Stimulated activated CD8-positive, alpha-beta memory T cell treated with anti-CD3 and anti-CD28 coated beads, Interleukin-4, amount 100 ng/mL, for 4 hours (primary cell): ENCODE results near the gene SULT4A1.

Experiments used
- DNase-seq, 2 donors: peaks; one replicate each; pipeline ENCODE4 v3.0.0-alpha.2; 2020; ENCODE audit warnings: low read depth in 2 of 2, low spot score in 1 of 2

The SULT4A1 gene

GRCh38 chr22:43861529-43861928 lies 784 bp downstream of the SULT4A1 start:
- no peak for DNase-seq

DNA sequence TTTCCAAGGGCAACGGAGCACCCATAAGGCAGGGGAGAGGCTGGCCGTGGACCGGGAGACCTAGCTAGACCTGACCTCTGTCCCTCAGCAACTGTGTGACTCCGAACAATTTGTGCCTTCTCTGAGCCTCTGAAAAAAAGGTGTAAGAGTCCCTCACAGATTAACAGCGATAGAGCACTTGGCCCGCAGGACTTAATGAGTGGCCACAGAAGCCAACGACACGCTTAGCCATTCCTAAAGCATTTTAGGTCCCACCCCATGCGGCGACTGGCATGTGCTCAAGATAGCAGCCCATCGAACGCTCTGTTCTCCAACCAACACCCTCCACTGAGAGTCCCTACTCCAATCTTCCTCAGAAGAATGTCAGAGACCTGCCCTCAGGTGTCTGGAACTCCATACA lies 1.5 kb downstream of the SULT4A1 start:
- DNase-seq, result no peak

GRCh38 chr22:43860126-43860525 lies 2.2 kb downstream of the SULT4A1 start:
- DNase-seq, result no peak

- no peak for DNase-seq
These were observed 2.7 kb downstream of the SULT4A1 start for GRCh38 chr22:43859621-43860020.

DNA sequence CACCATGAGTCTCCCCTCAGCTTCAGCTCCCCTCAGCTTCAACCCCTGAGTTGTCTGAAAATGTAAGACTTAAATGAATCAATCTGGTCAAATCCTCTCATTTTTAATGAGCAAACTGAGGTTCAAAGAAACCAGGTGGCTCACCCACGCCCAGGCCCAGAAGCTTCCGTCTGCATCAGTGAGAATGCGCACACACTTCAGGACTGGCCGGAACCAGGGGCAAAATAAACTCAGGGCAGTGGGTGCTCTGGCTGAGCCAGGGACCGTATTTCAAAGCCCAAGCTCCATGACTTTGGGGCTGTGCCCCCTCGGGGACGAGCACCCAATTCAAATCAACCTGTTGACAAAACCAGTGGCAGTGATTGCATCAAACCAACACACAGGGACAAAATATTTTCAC lies 3.1 kb downstream of the SULT4A1 start:
- DNase-seq, result no peak

GRCh38 chr22:43858156-43858895 lies 4.0 kb downstream of the SULT4A1 start:
- DNase-seq, result no peak

GRCh38 chr22:43857367-43857766 lies 4.9 kb downstream of the SULT4A1 start:
- no peak for DNase-seq

DNA sequence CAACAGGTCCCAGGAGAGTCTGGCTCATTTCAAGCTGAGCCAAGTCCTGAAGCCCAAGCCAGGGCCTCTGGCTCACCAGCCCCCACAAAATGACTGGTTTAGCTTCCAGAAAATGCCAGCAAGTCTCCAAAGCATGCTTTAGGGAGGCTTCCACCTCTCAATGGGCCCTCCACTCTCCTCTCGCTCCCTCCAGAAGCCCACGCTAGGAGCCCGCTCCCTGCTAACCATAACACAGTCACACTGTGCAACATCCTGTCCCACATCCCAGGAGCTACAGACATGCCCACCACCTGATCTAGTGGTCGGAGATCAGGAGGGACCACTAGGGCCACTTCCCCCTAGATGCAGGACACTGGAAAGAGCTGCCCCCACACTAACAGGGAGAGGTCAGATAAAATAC lies 6.9 kb downstream of the SULT4A1 start:
- DNase-seq, result no peak

GRCh38 chr22:43854786-43855271 lies 7.5 kb downstream of the SULT4A1 start:
- no peak for DNase-seq

DNA sequence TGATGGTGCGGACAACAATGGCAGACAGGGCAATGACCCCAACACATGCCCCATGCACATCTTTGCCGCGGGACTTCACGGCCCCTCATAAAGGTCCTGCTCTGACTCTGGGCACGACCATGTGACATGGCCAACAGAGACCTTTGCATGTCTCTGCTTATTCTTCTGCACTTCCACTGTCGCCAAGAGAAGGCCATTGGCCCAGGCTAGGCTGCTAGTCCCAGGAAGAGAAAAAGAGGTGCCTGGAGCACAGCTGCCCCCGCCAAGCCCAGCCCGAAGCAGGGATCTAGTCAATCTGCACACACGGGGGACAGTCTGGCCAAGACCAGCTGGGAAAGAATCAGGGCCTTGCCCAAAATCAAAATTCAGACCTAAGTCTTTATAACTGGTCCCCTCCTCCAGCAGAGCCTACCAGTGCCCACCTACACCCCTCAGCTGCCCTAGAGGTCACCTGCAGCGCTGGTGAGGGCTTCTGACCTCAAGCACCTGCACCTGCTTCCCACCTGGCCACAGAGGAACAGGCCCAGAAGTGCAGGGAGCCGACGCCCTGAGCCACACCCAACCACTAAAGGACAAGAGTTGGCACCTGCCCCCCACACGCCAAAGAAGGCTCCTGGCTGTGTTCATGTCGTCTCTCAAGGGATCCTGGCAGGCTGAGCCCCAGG lies 8.1 kb downstream of the SULT4A1 start:
- DNase-seq, result no peak

GRCh38 chr22:43853328-43853931 lies 8.9 kb downstream of the SULT4A1 start:
- no peak for DNase-seq

DNA sequence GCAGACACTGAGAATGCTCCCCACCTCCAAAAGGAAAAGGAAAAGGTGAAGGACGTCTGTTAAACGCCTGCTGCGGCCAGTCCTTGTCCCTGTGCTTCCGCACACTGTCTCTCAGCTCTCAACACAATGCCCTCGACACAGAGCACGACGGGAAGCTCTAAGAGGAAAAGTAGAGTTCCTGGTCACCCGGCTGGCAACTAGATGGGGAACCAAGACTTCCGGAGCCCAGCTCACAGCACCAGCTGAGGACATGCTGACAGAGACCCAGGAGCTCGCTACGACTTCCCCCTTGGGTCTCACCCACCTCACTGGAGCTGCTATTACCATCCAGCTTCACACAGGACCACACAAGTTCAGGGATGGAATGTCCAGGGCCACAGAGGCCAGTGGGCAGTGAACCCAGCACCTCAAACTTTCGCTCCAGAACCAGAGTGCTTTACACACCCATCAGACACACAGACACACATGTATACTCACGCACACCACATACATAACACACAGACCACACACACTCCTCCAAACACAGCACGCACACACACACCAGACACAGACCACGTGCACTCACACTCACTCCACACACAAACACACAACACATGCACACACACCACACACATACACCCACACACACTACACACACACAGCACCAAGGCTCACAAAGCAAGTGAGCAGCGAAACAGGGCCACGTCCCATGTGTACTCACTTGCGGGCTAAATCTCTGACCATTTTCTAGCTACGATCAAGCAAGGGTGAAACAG lies 9.6 kb downstream of the SULT4A1 start:
- no peak for DNase-seq

DNA sequence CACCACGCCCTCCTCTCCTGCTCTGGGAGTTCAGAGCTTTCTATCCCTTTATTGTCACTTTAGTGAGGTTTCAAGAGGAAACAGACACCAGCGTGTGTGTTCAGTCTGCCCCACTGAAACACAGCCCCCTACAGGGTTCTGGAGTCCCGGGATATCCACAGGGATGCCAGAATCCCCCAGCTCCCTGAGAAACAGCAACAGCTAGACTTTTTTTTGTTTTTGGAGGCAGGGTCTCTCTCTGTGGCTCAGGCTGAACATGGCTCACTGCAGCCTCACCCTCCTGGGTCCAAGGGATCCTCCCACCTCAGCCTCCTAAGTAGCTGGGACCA lies 10.4 kb downstream of the SULT4A1 start:
- DNase-seq, result no peak

DNA sequence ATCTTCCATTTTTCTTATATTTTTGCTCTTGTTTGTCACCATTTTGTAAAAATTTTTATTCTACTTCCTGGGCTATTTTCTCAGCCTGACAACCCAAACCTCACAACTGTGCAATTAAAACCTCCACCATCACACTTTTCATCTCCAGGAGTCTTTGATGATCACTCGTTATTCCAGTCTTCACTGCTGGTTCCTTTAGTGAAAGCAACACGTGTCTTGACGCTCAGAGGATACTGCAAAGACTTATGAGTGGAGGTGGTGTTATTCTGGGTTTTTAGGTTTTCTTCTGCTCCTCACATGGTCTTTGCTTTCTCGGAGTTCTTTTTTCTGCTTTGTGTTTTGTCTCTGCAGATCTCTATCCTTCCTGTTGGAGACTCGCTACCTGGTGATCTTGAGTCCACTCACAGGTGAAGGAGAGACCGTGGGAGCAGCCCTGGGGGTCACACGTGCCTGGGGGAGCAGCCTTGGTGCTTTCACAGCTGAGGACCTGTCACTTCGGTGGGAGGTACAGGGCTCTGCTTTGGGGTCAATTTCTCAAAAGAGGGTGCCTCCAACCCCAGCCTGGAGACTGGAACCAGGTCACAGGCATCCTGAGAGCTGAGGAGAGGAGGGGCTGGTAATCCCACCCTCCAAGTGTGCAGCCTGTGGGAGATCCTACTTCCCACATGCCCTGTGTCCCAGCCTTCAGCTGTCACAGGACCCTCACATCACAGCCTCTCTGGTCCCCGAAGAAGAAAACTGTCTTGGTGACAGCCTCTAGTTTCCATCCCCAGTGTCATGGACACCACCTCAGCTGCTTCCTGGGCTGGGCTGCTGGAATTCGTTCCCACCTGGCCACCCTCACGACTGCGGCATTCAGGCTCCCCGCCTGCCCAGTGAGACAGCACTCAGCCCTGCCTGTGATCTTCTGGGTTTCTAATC lies 11.0 kb downstream of the SULT4A1 start:
- no peak for DNase-seq

GRCh38 chr22:43850529-43850928 lies 11.8 kb downstream of the SULT4A1 start:
- no peak for DNase-seq

DNA sequence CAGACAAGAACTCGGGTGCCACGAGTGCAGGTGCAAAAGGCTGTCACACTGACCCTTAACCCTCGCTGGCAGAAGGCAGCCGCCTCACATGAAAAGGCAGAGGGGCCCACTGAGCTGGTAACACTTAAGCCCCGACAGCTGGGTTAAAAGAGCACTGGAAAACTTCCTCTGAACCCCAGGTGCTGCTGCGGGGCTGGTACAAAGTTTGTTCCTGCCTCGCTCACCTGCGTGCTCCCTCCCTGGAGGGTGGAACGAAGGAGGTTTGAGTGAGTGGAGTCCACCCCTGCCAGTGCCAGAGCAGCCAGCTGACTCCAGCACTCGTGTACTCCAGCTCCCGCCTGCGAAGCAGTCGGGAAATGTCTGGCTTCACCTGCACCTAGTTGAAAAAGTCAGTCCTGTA lies 12.6 kb downstream of the SULT4A1 start:
- no peak for DNase-seq

DNA sequence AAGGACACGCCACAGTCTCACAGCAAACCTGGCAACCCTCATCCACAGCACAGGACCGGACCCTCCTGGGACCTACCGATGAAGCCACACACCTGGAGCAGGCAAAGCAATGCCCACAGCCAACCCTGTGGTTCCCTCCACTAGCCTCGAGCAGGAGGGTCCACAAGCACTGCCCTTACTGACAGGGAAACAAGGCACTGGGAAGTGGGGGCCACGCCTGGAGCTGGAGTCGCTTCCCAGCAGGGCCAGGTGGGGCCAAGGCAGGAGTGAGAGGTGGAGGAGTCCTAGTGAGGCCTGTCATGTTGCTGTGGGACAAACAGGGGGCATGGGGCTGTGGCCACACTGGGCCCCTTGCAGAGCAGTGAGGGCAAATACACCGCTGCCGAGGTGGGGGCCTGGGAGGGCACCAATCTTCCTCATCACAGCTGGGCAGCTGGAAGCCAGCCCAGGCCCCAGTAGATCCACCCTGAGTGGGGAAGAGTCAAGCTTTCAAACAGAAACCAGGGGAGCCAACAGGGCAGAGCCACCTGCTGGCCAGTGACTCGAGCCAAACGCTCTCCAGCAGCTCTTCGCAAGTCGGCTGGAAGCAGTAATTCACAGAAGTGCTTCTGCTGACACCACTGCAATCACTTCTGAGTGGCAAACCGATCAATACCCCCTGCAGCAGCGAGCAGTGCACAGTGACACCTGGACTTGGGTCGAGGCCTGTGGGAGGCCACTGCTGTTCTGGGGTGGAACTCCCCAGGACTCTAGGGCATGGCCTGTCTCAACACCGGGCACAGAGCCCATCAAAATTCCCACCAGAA lies 13.7 kb downstream of the SULT4A1 start:
- DNase-seq, result no peak

- DNase-seq, result no peak
These were observed 14.7 kb downstream of the SULT4A1 start for GRCh38 chr22:43847376-43848289.

GRCh38 chr22:43846966-43847365 lies 15.3 kb downstream of the SULT4A1 start:
- no peak for DNase-seq
